GM19468 (cell line): ENCODE results near the gene FBXL17.

Source experiments
- ATAC-seq: cut with Tn5 transposase; IDR thresholded peaks from one replicate; pipeline ENCODE4 v1.9.1; 2021; ENCODE audit warnings: mild to moderate bottlenecking, moderate library complexity, moderate number of reproducible peaks; ENCODE audit not compliant: unreplicated experiment; ENCODE audit errors: extremely low read depth

The FBXL17 gene

GRCh38 chr5:107977550-107978071 lies 404.3 kb downstream of the FBXL17 start:
- ATAC-seq = no peak

- ATAC-seq = no peak
These were observed 406.3 kb downstream of the FBXL17 start for GRCh38 chr5:107975568-107975967.

- ATAC-seq = no peak
These were observed 410.1 kb downstream of the FBXL17 start for GRCh38 chr5:107971846-107972245.

- no peak for ATAC-seq
These were observed 412.1 kb downstream of the FBXL17 start for GRCh38 chr5:107969847-107970246.

GRCh38 chr5:107968998-107969397 lies 412.9 kb downstream of the FBXL17 start:
- no peak for ATAC-seq

GRCh38 chr5:107968406-107968843 lies 413.5 kb downstream of the FBXL17 start:
- no peak for ATAC-seq

- ATAC-seq = no peak
These were observed 415.7 kb downstream of the FBXL17 start for GRCh38 chr5:107966201-107966600.

GRCh38 chr5:107964722-107965121 lies 417.2 kb downstream of the FBXL17 start:
- ATAC-seq = no peak

GRCh38 chr5:107959573-107960279 lies 422.2 kb downstream of the FBXL17 start:
- no peak for ATAC-seq

- ATAC-seq = no peak
These were observed 423.0 kb downstream of the FBXL17 start for GRCh38 chr5:107958861-107959260.

GRCh38 chr5:107958432-107958831 lies 423.5 kb downstream of the FBXL17 start:
- no peak for ATAC-seq

GRCh38 chr5:107957051-107957450 lies 424.8 kb downstream of the FBXL17 start:
- ATAC-seq = no peak

- ATAC-seq = no peak
These were observed 426.6 kb downstream of the FBXL17 start for GRCh38 chr5:107955321-107955720.

GRCh38 chr5:107954254-107954653 lies 427.6 kb downstream of the FBXL17 start:
- ATAC-seq = no peak

GRCh38 chr5:107952450-107952849 lies 429.4 kb downstream of the FBXL17 start:
- ATAC-seq = no peak

GRCh38 chr5:107951309-107951708 lies 430.6 kb downstream of the FBXL17 start:
- ATAC-seq = no peak

GRCh38 chr5:107950776-107951175 lies 431.1 kb downstream of the FBXL17 start:
- no peak for ATAC-seq

GRCh38 chr5:107949688-107950341 lies 432.1 kb downstream of the FBXL17 start:
- ATAC-seq = no peak

- no peak for ATAC-seq
These were observed 433.5 kb downstream of the FBXL17 start for GRCh38 chr5:107948377-107948776.

- ATAC-seq = no peak
These were observed 436.8 kb downstream of the FBXL17 start for GRCh38 chr5:107945061-107945460.

GRCh38 chr5:107943923-107944322 lies 438.0 kb downstream of the FBXL17 start:
- ATAC-seq = no peak

GRCh38 chr5:107941036-107941435 lies 440.9 kb downstream of the FBXL17 start:
- no peak for ATAC-seq
